Transverse colon (tissue), 4 donors: ENCODE measurements around the gene WDCP. TPM values are rescaled to one million over a fixed set of nuclear protein-coding genes. Genes with fewer than 3 reads are reported as not detected.
A peak's percentile ranks its signal among the peaks of the same experiment; 100 is the strongest.

ENCODE experiments used
- DNase-seq: peaks from one replicate; pipeline ENCODE4 v3.0.0-alpha.2; 2019
- H3K27ac ChIP-seq, 4 donors: fragments of 200-600 bp; sonication (generic); 2 replicates each; pipeline ENCODE4 v1.5.1; 2016 to 2018; ENCODE audit warnings: inconsistent platforms in 4 of 4
- H3K27me3 ChIP-seq: fragments of 200-600 bp; sonication (generic); 2 replicates; pipeline ENCODE4 v1.5.1; 2017; ENCODE audit warnings: inconsistent platforms
- H3K36me3 ChIP-seq, 4 donors: fragments of 200-600 bp; sonication (generic); 2 replicates each; pipeline ENCODE4 v1.5.1; 2017 to 2019; ENCODE audit warnings: inconsistent platforms in 4 of 4
- H3K4me1 ChIP-seq, 4 donors: fragments of 200-600 bp; sonication (generic); 2 replicates each; pipeline ENCODE4 v1.5.1; 2017 to 2020; ENCODE audit warnings: inconsistent platforms in 4 of 4
- H3K4me3 ChIP-seq, 4 donors: fragments of 200-600 bp; sonication (generic); 1 replicate in 1 of 4; 2 replicates in 3 of 4; pipeline versions ENCODE4 v1.5.1 to v1.6.1; 2017 to 2019; ENCODE audit warnings: inconsistent platforms in 4 of 4
- H3K9me3 ChIP-seq, 2 donors: fragments of 200-600 bp; sonication (generic); 2 replicates each; pipeline ENCODE4 v1.5.1; 2017 to 2019; ENCODE audit warnings: inconsistent platforms in 2 of 2
- EP300 ChIP-seq: sonication (generic); formaldehyde crosslinking; IDR thresholded peaks from one replicate; pipeline ENCODE4 v1.6.1; 2017; ENCODE audit warnings: antibody characterized with exemption, low read depth
- POLR2A ChIP-seq: fragments of 450-650 bp; IDR thresholded peaks from one replicate; pipeline ENCODE4 v1.6.1; 2016; ENCODE audit warnings: antibody characterized with exemption, mild to moderate bottlenecking, moderate library complexity
- POLR2AphosphoS5 ChIP-seq, 3 donors: sonication (generic); formaldehyde crosslinking; IDR thresholded peaks; one replicate each; pipeline ENCODE4 v1.6.1; 2016; ENCODE audit warnings: antibody characterized with exemption in 3 of 3
- WGBS, 2 donors: methylation state at CpG; one replicate each; pipeline ENCODE4 v1.1.5; 2018; ENCODE audit warnings: low coverage in 1 of 2; 5-methylcytosine and 5-hydroxymethylcytosine counted together
- in situ Hi-C, 4 donors: fragments of 200-750 bp; cut with MboI; loops; one replicate each; pipeline versions ENCODE4 v1.15.0 to v1.15.1; 2017; ENCODE audit warnings: low sequenced_read_pairs in 3 of 4, low pct_ligation_motif_present in 1 of 4, low pct_unique_long_range_greater_than_20kb in 1 of 4
- intact Hi-C: fragments of 100-400 bp; cut with DNase I; formaldehyde crosslinking; loops from one replicate; pipeline ENCODE4 v1.15.1; 2023; ENCODE audit warnings: low total_unique reads
- total RNA-seq, 4 donors: library from RNA; depleted of rRNA; stranded (reverse); fragments of >200 nt; gene quantifications; one replicate each; pipeline ENCODE4 v1.1.0, GENCODE V29; 2016
- TF ChIP-seq, protein P1 (sequence below), 5 experiments: fragments of 200-600 bp in 3 of 5; fragments of 450-650 bp in 2 of 5; sonication (generic) in 3 of 5; IDR thresholded peaks; 1 replicate in 2 of 5; 2 replicates in 3 of 5; pipeline ENCODE4 v1.5.1; 2016 to 2017; ENCODE audit warnings: antibody characterized with exemption in 5 of 5, inconsistent platforms in 3 of 5, mild to moderate bottlenecking in 2 of 5, moderate library complexity in 1 of 5

The WDCP gene
- total RNA-seq, 4 donors from 2014 or later: 1.5 to 4.0 (median 3.0) TPM

DNA sequence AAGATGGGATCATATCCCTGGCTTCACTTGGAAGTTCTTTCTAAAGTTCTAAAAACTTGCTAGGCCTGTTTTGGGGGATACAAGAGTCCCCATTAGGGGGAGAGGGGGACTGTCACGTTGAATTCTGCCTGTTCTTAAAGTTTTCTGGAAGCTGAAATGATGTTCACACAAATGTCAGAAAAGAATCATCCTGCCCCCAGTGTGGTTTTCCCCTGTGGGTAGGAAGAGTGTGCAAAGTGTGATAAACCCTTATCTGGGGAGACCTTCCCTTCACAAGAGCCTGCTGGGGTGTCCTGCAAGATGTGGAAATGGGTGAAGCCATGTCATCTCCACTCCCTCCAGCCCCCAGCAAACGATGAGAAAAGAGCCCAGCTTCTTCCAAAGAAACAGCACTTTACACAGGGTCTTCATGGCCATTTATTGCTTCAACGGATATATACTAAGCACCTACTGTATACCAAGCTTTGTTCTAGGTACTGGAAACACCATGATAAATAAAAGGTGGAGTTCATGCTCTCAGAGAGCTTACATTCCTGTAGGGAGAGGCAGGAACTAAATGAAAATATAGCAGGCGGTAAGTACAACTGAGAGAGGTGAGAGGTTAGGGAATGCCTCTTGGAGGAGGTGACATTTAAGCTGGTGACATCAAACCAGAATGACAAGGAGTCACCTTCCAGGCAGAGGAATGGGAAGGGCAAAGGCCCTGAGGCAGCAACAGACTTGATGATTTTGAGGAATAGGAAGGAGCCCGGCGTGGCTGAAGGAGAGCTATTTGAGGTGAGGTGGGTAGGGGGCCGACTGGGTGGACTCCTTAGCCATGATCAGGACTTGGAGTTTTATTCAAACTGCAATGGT is 35.7 kb downstream of the WDCP start:
- H3K27ac ChIP-seq: no peak overlapping the region
- H3K4me3 ChIP-seq: no peak overlapping the region
- DNase-seq: no peak
- H3K4me1 ChIP-seq: peaks cover 0 to 13% (median 11%) of the 10 kb centered on the region in 4 donors
- intact Hi-C loops (no loop called here), in situ Hi-C loops (no loop called here)
- peaks cover 46% of the 10 kb centered on the region for H3K27me3 ChIP-seq
- no peaks in the 10 kb centered on the region for H3K36me3 ChIP-seq
- 58 to 60% methylated on average over 6 to 7 of the region's 7 CpGs for WGBS, 2 donors
- TF ChIP-seq EP300: no peak
- TF ChIP-seq, protein P1, sequence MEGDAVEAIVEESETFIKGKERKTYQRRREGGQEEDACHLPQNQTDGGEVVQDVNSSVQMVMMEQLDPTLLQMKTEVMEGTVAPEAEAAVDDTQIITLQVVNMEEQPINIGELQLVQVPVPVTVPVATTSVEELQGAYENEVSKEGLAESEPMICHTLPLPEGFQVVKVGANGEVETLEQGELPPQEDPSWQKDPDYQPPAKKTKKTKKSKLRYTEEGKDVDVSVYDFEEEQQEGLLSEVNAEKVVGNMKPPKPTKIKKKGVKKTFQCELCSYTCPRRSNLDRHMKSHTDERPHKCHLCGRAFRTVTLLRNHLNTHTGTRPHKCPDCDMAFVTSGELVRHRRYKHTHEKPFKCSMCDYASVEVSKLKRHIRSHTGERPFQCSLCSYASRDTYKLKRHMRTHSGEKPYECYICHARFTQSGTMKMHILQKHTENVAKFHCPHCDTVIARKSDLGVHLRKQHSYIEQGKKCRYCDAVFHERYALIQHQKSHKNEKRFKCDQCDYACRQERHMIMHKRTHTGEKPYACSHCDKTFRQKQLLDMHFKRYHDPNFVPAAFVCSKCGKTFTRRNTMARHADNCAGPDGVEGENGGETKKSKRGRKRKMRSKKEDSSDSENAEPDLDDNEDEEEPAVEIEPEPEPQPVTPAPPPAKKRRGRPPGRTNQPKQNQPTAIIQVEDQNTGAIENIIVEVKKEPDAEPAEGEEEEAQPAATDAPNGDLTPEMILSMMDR (IDR thresholded peaks at IDR 0.05): no peak
- no peak for TF ChIP-seq POLR2AphosphoS5 (IDR thresholded peaks at IDR 0.05)
- no peak for TF ChIP-seq POLR2A
- H3K9me3 ChIP-seq: no peaks in the 10 kb centered on the region

DNA sequence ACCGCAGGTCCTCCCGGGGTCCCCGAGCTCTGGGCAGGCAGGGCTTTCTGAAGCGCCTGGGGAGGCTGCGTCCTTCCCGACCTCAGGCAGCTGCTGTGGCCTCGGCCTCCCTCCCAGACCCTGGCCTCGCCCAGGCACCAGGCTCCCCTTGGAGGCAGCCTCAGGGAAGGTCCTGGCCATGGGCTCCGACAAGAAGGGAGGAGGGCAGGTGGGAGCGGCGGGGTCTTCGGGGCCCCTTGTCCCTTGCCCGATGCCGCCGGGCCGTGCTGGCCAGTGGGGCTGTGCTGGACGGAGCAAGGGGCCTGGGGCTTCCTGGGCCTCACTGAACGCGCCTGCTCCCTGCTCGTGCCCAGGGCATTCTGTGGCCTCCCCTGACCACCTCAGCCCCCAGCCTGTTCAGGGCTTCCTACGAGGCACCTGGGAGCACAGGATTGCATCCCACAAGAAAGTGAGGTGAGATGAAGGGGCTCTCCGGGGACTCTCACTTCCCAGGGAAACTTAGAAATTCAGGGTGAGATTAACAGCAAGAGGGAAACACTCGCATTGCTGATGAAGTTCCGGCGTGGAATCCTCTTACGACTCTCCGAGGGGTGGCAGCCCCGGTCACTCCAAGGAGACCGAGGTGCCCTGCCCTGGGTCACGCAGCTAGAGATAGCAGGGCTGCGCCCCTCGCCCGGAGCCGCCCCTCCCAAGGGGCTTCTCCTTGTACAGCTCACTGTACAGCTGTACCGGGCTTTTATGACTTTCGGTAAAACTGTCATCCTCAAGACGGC is 36.5 kb downstream of the WDCP start:
- no peaks in the 10 kb centered on the region for H3K9me3 ChIP-seq
- intact Hi-C loops (no loop called here), in situ Hi-C loops (no loop called here)
- TF ChIP-seq, protein P1 (IDR thresholded peaks at IDR 0.05): no peak
- TF ChIP-seq POLR2AphosphoS5 (IDR thresholded peaks at IDR 0.05) (no peak), EP300 (no peak), POLR2A (no peak)
- no peak overlapping the region for H3K27ac ChIP-seq
- H3K4me1 ChIP-seq: peaks cover 0 to 13% (median 11%) of the 10 kb centered on the region in 4 donors
- H3K4me3 ChIP-seq: peak overlapping the region in 3 of 4 donors; percentile 37 to 48 (median 42)
- 64% methylated on average over 30 of the region's 37 CpGs; no CpG with 5 or more reads in 1 of the 2 donors for WGBS, 2 donors
- no peak for DNase-seq
- H3K27me3 ChIP-seq: peaks cover 46% of the 10 kb centered on the region
- no peaks in the 10 kb centered on the region for H3K36me3 ChIP-seq

DNA sequence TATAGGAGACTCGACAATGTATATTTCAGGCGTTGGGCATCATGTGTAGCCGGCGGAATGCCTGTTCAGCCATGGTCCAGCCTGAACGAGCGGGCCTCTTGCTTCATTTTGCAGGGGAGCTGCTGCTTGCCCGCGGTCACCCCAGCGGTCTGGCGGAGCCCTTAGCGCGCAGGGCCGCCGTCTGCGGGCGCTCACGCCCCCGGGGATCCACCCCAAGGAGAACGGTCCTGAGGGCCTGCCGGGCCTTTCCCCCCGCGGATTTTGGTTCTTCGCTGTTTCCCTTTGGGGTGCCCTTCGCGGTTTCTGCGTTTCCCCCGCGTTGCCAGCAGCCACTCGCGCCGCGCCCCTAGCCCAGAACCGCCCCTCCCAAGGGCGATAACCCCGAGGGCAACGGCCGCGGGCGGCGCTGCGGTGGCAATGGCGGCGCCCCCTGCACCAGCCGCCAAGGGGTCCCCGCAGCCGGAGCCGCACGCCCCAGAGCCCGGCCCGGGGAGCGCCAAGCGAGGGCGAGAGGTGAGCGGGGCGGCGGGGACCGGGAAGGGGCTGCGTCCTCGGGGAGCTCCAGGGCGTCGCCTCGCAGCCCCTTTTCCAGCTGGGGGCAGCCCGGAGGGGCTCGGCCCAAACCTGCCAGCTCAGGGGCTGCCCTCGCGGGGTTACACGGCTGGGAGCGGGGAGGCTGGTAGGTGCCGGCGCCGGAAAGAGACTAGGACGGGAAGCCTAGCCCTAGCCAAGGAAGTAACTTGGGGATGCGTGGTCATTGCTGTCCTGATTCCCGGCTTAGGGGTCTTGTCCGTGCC is 37.3 kb downstream of the WDCP start, which contains the start of gene MFSD2B:
MFSD2B (plus strand) TSS at position 406 of the 797 bp plus-strand sequence; CDS start at position 418, 12 bp downstream.
- Histone ChIP-seq H3K36me3 (no peaks in the 10 kb centered on the region), H3K9me3 (no peaks in the 10 kb centered on the region), H3K4me1 (peaks cover 0 to 13% (median 11%) of the 10 kb centered on the region in 4 donors), H3K27me3 (peaks cover 46% of the 10 kb centered on the region), H3K27ac (no peak within 1 kb of the TSS), H3K4me3 (peak within 1 kb of the TSS in 3 of 4 donors; percentile 37 to 48 (median 42))
- intact Hi-C loops: no loop called here
- TF ChIP-seq EP300 (no peak), POLR2AphosphoS5 (IDR thresholded peaks at IDR 0.05) (no peak), POLR2A (no peak)
- TF ChIP-seq, protein P1 (IDR thresholded peaks at IDR 0.05): no peak
- DNase-seq: no peak
- WGBS, 2 donors: 10% methylated on average over 39 of the region's 75 CpGs; no CpG with 5 or more reads in 1 of the 2 donors
- in situ Hi-C loops: no loop called here
